IMR-90 (cell line): ENCODE measurements around the gene RAP2B.

Source experiments
- FOS ChIP-seq: fragments of 150-350 bp; IDR thresholded peaks from 2 replicates; pipeline ENCODE4 v1.6.1; 2016; ENCODE audit warnings: low read depth, low read length
- MAZ ChIP-seq: IDR thresholded peaks from 2 replicates; pipeline ENCODE4 v1.6.1; 2012; ENCODE audit warnings: low read depth, mild to moderate bottlenecking, low read length, improper control_type of control experiment, moderate library complexity, borderline replicate concordance
- POLR2A ChIP-seq: IDR thresholded peaks from 2 replicates; pipeline ENCODE4 v1.6.1; 2012; ENCODE audit warnings: mild to moderate bottlenecking, low read depth, low read length
- RAD21 ChIP-seq: IDR thresholded peaks from 2 replicates; pipeline ENCODE4 v1.6.1; 2012; ENCODE audit warnings: low read length, improper control_type of control experiment
- RCOR1 ChIP-seq: IDR thresholded peaks from 2 replicates; pipeline ENCODE4 v1.6.1; 2012; ENCODE audit warnings: mild to moderate bottlenecking, low read length, improper control_type of control experiment; ENCODE audit not compliant: insufficient replicate concordance
- TF ChIP-seq, protein P1 (sequence below): fragments of 150-350 bp; IDR thresholded peaks from 2 replicates; pipeline ENCODE4 v1.6.1; 2016; ENCODE audit warnings: low read depth, mild to moderate bottlenecking, low read length, moderate library complexity, borderline replicate concordance
- TF ChIP-seq, protein P2 (sequence below): conservative IDR thresholded peaks from 2 replicates; pipeline ENCODE4 v1.5.1; 2012; ENCODE audit warnings: mild to moderate bottlenecking, low read depth, low read length, improper control_type of control experiment
- TF ChIP-seq, protein P3 (sequence below): fragments of 150-350 bp; IDR thresholded peaks from 2 replicates; pipeline ENCODE4 v1.6.1; 2017; ENCODE audit warnings: mild to moderate bottlenecking, antibody characterized with exemption, low read length, low read depth

DNA sequence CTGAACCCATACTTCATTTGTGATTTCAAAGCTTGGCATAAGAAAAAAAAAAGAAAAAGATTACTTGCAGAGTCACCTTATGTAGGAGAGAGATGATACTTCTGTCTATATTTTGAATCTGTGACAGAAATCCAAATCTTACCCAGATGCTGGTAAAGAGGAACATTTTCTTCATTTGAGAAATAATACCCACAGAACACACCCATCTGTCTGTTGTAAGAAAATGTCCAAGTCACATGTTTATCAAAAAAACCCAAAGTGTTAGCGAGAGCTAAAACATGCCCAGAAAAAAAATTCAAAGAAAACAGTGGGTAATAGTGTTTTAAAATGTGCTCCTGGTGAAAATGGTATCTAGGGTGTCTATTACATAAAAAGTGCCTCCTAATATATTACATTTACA is 18.0 kb upstream of the RAP2B start:
- TF ChIP-seq POLR2A (no peak), RAD21 (no peak), RCOR1 (no peak), MAZ (no peak), FOS (no peak)
- TF ChIP-seq, protein P1, sequence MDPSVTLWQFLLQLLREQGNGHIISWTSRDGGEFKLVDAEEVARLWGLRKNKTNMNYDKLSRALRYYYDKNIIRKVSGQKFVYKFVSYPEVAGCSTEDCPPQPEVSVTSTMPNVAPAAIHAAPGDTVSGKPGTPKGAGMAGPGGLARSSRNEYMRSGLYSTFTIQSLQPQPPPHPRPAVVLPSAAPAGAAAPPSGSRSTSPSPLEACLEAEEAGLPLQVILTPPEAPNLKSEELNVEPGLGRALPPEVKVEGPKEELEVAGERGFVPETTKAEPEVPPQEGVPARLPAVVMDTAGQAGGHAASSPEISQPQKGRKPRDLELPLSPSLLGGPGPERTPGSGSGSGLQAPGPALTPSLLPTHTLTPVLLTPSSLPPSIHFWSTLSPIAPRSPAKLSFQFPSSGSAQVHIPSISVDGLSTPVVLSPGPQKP = no peak
- TF ChIP-seq, protein P2, sequence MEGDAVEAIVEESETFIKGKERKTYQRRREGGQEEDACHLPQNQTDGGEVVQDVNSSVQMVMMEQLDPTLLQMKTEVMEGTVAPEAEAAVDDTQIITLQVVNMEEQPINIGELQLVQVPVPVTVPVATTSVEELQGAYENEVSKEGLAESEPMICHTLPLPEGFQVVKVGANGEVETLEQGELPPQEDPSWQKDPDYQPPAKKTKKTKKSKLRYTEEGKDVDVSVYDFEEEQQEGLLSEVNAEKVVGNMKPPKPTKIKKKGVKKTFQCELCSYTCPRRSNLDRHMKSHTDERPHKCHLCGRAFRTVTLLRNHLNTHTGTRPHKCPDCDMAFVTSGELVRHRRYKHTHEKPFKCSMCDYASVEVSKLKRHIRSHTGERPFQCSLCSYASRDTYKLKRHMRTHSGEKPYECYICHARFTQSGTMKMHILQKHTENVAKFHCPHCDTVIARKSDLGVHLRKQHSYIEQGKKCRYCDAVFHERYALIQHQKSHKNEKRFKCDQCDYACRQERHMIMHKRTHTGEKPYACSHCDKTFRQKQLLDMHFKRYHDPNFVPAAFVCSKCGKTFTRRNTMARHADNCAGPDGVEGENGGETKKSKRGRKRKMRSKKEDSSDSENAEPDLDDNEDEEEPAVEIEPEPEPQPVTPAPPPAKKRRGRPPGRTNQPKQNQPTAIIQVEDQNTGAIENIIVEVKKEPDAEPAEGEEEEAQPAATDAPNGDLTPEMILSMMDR = no peak
- TF ChIP-seq, protein P3, sequence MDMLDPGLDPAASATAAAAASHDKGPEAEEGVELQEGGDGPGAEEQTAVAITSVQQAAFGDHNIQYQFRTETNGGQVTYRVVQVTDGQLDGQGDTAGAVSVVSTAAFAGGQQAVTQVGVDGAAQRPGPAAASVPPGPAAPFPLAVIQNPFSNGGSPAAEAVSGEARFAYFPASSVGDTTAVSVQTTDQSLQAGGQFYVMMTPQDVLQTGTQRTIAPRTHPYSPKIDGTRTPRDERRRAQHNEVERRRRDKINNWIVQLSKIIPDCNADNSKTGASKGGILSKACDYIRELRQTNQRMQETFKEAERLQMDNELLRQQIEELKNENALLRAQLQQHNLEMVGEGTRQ = no peak
